ENCODE measurements around the gene TBC1D3I. TPM values are rescaled to one million over a fixed set of nuclear protein-coding genes. Genes with fewer than 3 reads are reported as not detected.

Gene TBC1D3I
- total and polyA plus RNA-seq, 2 experiments from 2014 or later = 0.11 TPM; not detected in 1

DNA sequence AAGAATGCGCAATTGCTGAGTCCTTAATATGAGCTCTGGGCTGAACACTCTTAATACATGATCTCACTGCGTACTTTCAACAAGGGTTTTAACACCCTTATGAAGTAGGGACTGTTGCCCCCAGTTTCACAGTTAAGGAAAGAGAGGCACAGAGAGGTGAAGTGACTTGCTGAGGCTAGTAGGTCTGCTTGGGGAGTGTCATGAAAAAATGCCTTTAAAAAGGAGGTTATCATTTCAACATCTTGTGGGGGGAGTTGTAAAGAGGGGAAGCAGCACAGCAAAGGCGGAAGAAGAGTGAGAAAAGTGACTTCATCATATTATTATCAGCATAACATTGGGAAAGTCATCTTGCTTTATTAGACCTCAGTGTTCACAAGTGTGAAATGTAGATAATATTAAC, 51.4 kb downstream of the TBC1D3I start:
- DNase-seq (ENCODE audit: low spot score) (no peak), ATAC-seq (no peak)
- Mint-ChIP-seq H3K27me3 (ENCODE audit: insufficient read depth, low read depth, poor library complexity) (peaks cover 2% of the 10 kb centered on the region), H3K36me3 (ENCODE audit: low read depth) (no peaks in the 10 kb centered on the region), H3K4me3 (no peak overlapping the region), H3K4me1 (peaks cover 10% of the 10 kb centered on the region; the same call in 2 of the 3 replicates), H3K27ac (no peak overlapping the region), H3K9me3 (peaks cover 4% of the 10 kb centered on the region)
- H4K20me1 ChIP-seq (replicated peaks; ENCODE audit: insufficient read depth) = no peaks in the 10 kb centered on the region
- TF ChIP-seq, protein P1, sequence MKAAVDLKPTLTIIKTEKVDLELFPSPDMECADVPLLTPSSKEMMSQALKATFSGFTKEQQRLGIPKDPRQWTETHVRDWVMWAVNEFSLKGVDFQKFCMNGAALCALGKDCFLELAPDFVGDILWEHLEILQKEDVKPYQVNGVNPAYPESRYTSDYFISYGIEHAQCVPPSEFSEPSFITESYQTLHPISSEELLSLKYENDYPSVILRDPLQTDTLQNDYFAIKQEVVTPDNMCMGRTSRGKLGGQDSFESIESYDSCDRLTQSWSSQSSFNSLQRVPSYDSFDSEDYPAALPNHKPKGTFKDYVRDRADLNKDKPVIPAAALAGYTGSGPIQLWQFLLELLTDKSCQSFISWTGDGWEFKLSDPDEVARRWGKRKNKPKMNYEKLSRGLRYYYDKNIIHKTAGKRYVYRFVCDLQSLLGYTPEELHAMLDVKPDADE (IDR thresholded peaks at IDR 0.05) = no peak
- TF ChIP-seq POLR2AphosphoS5 (IDR thresholded peaks at IDR 0.05; ENCODE audit: low read depth) (no peak), NANOG (IDR thresholded peaks at IDR 0.05; ENCODE audit: borderline replicate concordance) (no peak), ZNF114 (CRISPR knock-in tag; IDR thresholded peaks at IDR 0.05) (no peak), EZH2 (IDR thresholded peaks at IDR 0.05; ENCODE audit: low read depth, unreplicated experiment) (no peak), EZH2phosphoT487 (IDR thresholded peaks at IDR 0.05; ENCODE audit: unreplicated experiment) (no peak), ZNF331 (CRISPR knock-in tag; IDR thresholded peaks at IDR 0.05; ENCODE audit: low read depth) (no peak), JUNB (IDR thresholded peaks at IDR 0.05; ENCODE audit: unreplicated experiment) (no peak), STAT1 (IDR thresholded peaks at IDR 0.05; ENCODE audit: unreplicated experiment) (no peak), CREB1 (CRISPR knock-in tag; IDR thresholded peaks at IDR 0.05; ENCODE audit: low read depth) (no peak)
- TF ChIP-seq, protein P2, sequence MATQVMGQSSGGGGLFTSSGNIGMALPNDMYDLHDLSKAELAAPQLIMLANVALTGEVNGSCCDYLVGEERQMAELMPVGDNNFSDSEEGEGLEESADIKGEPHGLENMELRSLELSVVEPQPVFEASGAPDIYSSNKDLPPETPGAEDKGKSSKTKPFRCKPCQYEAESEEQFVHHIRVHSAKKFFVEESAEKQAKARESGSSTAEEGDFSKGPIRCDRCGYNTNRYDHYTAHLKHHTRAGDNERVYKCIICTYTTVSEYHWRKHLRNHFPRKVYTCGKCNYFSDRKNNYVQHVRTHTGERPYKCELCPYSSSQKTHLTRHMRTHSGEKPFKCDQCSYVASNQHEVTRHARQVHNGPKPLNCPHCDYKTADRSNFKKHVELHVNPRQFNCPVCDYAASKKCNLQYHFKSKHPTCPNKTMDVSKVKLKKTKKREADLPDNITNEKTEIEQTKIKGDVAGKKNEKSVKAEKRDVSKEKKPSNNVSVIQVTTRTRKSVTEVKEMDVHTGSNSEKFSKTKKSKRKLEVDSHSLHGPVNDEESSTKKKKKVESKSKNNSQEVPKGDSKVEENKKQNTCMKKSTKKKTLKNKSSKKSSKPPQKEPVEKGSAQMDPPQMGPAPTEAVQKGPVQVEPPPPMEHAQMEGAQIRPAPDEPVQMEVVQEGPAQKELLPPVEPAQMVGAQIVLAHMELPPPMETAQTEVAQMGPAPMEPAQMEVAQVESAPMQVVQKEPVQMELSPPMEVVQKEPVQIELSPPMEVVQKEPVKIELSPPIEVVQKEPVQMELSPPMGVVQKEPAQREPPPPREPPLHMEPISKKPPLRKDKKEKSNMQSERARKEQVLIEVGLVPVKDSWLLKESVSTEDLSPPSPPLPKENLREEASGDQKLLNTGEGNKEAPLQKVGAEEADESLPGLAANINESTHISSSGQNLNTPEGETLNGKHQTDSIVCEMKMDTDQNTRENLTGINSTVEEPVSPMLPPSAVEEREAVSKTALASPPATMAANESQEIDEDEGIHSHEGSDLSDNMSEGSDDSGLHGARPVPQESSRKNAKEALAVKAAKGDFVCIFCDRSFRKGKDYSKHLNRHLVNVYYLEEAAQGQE (IDR thresholded peaks at IDR 0.05; ENCODE audit: unreplicated experiment) = no peak
- TF ChIP-seq, protein P3, sequence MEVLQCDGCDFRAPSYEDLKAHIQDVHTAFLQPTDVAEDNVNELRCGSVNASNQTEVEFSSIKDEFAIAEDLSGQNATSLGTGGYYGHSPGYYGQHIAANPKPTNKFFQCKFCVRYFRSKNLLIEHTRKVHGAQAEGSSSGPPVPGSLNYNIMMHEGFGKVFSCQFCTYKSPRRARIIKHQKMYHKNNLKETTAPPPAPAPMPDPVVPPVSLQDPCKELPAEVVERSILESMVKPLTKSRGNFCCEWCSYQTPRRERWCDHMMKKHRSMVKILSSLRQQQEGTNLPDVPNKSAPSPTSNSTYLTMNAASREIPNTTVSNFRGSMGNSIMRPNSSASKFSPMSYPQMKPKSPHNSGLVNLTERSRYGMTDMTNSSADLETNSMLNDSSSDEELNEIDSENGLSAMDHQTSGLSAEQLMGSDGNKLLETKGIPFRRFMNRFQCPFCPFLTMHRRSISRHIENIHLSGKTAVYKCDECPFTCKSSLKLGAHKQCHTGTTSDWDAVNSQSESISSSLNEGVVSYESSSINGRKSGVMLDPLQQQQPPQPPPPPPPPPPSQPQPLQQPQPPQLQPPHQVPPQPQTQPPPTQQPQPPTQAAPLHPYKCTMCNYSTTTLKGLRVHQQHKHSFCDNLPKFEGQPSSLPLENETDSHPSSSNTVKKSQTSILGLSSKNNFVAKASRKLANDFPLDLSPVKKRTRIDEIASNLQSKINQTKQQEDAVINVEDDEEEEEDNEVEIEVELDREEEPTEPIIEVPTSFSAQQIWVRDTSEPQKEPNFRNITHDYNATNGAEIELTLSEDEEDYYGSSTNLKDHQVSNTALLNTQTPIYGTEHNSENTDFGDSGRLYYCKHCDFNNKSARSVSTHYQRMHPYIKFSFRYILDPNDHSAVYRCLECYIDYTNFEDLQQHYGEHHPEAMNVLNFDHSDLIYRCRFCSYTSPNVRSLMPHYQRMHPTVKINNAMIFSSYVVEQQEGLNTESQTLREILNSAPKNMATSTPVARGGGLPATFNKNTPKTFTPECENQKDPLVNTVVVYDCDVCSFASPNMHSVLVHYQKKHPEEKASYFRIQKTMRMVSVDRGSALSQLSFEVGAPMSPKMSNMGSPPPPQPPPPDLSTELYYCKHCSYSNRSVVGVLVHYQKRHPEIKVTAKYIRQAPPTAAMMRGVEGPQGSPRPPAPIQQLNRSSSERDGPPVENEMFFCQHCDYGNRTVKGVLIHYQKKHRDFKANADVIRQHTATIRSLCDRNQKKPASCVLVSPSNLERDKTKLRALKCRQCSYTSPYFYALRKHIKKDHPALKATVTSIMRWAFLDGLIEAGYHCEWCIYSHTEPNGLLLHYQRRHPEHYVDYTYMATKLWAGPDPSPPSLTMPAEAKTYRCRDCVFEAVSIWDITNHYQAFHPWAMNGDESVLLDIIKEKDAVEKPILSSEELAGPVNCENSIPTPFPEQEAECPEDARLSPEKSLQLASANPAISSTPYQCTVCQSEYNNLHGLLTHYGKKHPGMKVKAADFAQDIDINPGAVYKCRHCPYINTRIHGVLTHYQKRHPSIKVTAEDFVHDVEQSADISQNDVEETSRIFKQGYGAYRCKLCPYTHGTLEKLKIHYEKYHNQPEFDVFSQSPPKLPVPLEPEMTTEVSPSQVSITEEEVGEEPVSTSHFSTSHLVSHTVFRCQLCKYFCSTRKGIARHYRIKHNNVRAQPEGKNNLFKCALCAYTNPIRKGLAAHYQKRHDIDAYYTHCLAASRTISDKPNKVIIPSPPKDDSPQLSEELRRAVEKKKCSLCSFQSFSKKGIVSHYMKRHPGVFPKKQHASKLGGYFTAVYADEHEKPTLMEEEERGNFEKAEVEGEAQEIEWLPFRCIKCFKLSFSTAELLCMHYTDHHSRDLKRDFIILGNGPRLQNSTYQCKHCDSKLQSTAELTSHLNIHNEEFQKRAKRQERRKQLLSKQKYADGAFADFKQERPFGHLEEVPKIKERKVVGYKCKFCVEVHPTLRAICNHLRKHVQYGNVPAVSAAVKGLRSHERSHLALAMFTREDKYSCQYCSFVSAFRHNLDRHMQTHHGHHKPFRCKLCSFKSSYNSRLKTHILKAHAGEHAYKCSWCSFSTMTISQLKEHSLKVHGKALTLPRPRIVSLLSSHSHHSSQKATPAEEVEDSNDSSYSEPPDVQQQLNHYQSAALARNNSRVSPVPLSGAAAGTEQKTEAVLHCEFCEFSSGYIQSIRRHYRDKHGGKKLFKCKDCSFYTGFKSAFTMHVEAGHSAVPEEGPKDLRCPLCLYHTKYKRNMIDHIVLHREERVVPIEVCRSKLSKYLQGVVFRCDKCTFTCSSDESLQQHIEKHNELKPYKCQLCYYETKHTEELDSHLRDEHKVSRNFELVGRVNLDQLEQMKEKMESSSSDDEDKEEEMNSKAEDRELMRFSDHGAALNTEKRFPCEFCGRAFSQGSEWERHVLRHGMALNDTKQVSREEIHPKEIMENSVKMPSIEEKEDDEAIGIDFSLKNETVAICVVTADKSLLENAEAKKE (CRISPR knock-in tag; IDR thresholded peaks at IDR 0.05) = no peak
- TF ChIP-seq, protein P4, sequence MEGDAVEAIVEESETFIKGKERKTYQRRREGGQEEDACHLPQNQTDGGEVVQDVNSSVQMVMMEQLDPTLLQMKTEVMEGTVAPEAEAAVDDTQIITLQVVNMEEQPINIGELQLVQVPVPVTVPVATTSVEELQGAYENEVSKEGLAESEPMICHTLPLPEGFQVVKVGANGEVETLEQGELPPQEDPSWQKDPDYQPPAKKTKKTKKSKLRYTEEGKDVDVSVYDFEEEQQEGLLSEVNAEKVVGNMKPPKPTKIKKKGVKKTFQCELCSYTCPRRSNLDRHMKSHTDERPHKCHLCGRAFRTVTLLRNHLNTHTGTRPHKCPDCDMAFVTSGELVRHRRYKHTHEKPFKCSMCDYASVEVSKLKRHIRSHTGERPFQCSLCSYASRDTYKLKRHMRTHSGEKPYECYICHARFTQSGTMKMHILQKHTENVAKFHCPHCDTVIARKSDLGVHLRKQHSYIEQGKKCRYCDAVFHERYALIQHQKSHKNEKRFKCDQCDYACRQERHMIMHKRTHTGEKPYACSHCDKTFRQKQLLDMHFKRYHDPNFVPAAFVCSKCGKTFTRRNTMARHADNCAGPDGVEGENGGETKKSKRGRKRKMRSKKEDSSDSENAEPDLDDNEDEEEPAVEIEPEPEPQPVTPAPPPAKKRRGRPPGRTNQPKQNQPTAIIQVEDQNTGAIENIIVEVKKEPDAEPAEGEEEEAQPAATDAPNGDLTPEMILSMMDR (conservative IDR thresholded peaks at IDR 0.05; ENCODE audit: low read depth in 2 of 2) = no peak
- H3K9me2 ChIP-seq (ENCODE audit: insufficient read depth) = peaks cover 9% of the 10 kb centered on the region
- H3K4me2 ChIP-seq = no peak overlapping the region
- no peak overlapping the region for H2AFZ ChIP-seq
- no peaks in the 10 kb centered on the region for H3K27me3 ChIP-seq (ENCODE audit: insufficient read depth)
- no peaks in the 10 kb centered on the region for H3K79me2 ChIP-seq (replicated peaks; ENCODE audit: insufficient read depth)
- H3K36me3 ChIP-seq (ENCODE audit: insufficient read depth) = no peaks in the 10 kb centered on the region
- H3F3A ChIP-seq (replicated peaks; ENCODE audit: low read depth) = no peaks in the 10 kb centered on the region
- H3K4me3 ChIP-seq = no peak overlapping the region
- H3K27ac ChIP-seq (ENCODE audit: low read depth) = no peak overlapping the region
- no peaks in the 10 kb centered on the region for H3K4me1 ChIP-seq (ENCODE audit: insufficient read depth)
